Activated CD4-positive, alpha-beta T cell treated with anti-CD3 and anti-CD28 coated beads, Interleukin-2, amount 50 U/mL, for 48 hours (primary cell): ENCODE measurements around the gene CCDC68.
"Not testable (repeated sequence)": the region's sequence is repeated elsewhere in the genome, so short reads cannot be mapped to it uniquely, and the experiment has no call there.

ENCODE experiments used
- DNase-seq, 2 experiments: peaks; one replicate each; pipeline ENCODE4 v3.0.0-alpha.2; 2020

CCDC68 gene

GRCh38 chr18:54871231-54871630 lies 88.0 kb downstream of the CCDC68 start:
- DNase-seq: no peak

GRCh38 chr18:54867131-54867530 lies 92.1 kb downstream of the CCDC68 start:
- DNase-seq: no peak

- no peak for DNase-seq
These were observed 98.3 kb downstream of the CCDC68 start for GRCh38 chr18:54860941-54861340.

GRCh38 chr18:54859667-54860421 lies 99.4 kb downstream of the CCDC68 start:
- no peak for DNase-seq

GRCh38 chr18:54857499-54857898 lies 101.8 kb downstream of the CCDC68 start:
- DNase-seq: no peak

- no peak for DNase-seq
These were observed 103.1 kb downstream of the CCDC68 start for GRCh38 chr18:54856105-54856646.

GRCh38 chr18:54855050-54855449 lies 104.2 kb downstream of the CCDC68 start:
- DNase-seq: not testable (repeated sequence)

- DNase-seq: no peak
These were observed 106.2 kb downstream of the CCDC68 start for GRCh38 chr18:54852780-54853675.
